GM19193 (cell line): ENCODE data around the gene CREB3L2.

Source experiments
- POLR2A ChIP-seq: IDR thresholded peaks from 4 replicates; pipeline ENCODE4 v1.6.1; 2011; ENCODE audit not compliant: insufficient read depth, insufficient read length; ENCODE audit errors: extremely low read depth

The CREB3L2 gene

GRCh38 chr7:137999496-138000080 is 2.3 kb downstream of the CREB3L2 start:
- no peak for TF ChIP-seq POLR2A

GRCh38 chr7:137998250-137998649 is 3.6 kb downstream of the CREB3L2 start:
- TF ChIP-seq POLR2A, result no peak

- no peak for TF ChIP-seq POLR2A
Observed at GRCh38 chr7:137996871-137997270, 5.0 kb downstream of the CREB3L2 start.

- no peak for TF ChIP-seq POLR2A
Observed at GRCh38 chr7:137996386-137996851, 5.5 kb downstream of the CREB3L2 start.

GRCh38 chr7:137994216-137994615 is 7.7 kb downstream of the CREB3L2 start:
- no peak for TF ChIP-seq POLR2A

GRCh38 chr7:137993395-137993743 is 8.5 kb downstream of the CREB3L2 start:
- no peak for TF ChIP-seq POLR2A

DNA sequence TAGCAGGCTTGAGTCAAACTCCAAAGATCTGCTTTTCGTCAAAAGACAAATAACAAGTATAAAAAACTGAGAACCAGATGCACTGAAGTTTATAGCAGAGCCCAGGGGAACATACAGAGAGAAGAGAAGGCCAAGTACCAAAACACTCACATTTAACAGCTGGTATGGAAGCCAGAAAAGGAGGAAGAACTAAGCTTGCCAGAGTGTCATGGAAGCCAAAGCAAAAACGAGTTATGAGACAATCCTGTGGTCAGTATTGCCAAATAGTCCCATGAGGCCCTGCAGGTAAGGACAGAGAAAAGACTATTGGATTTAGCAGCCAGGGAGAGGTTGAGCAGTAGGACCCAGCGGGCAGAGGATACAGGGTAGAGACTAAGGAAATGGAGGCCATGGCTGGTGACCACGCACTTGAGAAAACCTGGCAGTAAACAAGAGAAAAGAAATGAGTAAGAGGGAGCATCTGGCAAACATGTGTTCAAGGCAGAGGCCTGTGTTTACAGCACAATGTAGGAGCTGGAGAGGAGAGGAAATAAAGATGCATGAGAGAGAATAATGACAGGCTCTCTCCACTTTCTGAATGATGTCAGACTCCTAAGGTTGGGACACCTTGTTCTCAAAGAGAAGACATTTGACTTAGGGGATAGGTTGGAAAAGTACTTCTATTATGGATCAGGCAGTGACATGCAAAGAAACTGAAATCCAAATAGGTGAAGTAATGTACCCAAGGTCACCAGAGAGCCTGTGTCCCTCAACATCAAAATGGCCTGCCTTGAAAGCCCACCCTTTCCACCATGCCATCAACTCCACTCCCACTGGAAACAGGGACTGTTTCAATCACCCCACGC is 9.1 kb downstream of the CREB3L2 start:
- TF ChIP-seq POLR2A, result no peak

DNA sequence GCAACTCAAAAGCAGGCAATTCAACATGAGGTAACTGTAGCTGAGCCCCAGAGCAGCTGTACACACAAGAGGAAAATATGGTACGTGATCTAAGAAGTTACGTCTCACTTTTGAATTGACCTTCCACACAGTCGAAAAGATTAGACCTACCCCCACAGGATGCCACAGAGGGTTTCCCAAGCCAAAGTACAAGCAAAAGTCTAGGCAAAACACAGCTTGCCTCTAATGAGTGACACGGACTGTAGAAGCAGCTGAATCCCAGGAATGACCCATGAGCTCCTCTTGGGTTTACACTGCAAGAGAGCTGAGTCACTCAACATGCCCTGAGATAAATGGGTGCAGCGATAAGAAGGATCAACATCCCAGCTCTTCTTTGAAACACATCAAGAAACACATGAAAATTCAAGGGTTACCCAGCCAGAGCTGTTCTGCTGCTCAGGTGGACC is 9.8 kb downstream of the CREB3L2 start:
- no peak for TF ChIP-seq POLR2A

DNA sequence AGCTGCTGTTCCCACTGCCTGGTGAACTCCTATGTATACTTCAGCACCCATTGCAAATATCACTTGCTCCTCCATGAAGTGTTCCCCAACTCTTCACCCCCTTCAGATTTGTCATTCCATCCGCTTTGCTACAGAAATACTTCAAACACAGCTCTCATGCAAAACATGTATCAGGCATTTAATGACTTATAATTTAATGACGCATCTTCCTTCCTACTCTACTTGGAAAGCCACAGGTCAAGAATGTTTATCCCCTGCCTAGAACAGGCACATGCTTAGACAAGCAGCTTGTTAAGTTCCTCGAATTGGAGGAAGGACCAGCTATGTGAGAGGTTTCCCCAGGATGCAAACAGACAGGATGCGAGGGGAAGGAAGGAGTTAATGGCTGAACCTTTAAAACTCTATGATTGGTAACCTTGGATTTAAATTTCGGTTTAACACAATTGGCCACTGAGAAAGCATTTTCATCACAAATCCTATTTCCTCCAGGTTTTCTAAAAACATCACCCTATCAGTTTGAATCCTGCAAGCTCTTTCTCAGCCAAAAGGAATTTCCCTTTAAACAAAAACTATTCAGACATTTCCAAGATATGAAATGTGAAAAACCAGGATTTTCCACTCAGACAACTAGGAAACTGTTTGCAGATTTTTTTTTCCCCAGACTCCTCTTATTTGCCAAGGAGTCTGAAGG is 11.5 kb downstream of the CREB3L2 start:
- TF ChIP-seq POLR2A, result no peak

GRCh38 chr7:137989590-137989989 is 12.3 kb downstream of the CREB3L2 start:
- TF ChIP-seq POLR2A, result no peak

- TF ChIP-seq POLR2A, result no peak
Observed at GRCh38 chr7:137989094-137989493, 12.8 kb downstream of the CREB3L2 start.

GRCh38 chr7:137987968-137988367 is 13.9 kb downstream of the CREB3L2 start:
- no peak for TF ChIP-seq POLR2A

- no peak for TF ChIP-seq POLR2A
Observed at GRCh38 chr7:137987563-137987962, 14.3 kb downstream of the CREB3L2 start.

DNA sequence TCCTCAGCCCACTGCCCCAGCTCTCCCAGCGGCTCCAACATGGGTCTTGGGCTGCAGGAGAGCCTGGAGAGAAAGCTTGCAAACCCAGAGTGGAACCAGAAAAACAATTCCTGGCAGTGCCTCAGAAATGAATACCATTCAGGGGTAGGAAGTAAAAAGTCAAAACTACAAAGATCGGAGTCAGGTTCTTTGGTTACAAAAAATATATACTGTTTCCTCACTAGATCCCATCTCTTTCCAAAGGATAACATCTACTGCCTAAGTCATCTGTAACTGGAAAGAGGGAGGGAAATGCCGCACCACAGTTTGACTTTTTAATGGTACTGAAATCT is 14.9 kb downstream of the CREB3L2 start:
- TF ChIP-seq POLR2A, result no peak

DNA sequence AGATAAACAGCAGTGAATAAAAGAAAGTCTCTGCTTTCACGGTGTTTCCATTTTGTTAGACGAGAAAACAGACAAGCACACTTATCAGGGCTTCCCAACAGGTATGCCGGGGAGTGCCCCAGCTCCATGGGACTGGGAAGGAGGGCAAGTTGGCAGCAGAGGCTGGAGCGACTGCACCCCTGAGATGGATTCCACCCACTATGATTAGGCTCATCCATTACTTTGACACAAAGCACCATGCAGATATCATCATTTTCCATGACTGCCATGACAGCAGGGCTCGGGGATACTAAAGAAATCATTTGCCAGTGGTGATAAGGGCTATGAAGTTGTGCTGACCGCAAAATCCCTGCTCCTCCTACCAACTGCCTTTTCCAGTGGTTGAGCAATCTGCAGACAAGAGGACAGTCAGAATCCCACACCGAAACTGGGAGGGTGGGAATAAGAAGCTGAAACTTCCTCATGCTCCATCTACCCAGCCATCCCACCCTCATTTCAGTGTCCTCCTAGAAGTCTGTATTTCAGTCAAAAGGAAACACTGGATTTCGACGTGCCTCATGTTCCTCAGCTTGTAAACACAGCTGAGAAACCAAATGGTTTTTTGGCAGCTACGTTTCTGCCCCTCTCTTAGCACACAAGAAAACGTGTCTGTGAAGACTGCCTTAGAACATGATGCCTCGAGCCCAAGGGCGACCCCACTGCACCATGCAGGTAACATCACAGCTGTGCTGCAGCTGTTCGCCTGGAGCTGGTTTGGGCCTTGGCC is 15.5 kb downstream of the CREB3L2 start:
- no peak for TF ChIP-seq POLR2A
